H9 (cell line): ENCODE measurements around the gene RELL1. TPM values are rescaled to one million over a fixed set of nuclear protein-coding genes. Genes with fewer than 3 reads are reported as not detected.
A peak's percentile ranks its signal among the peaks of the same experiment; 100 is the strongest.

Source experiments
- DNase-seq: peaks from one replicate; pipeline ENCODE4 v3.0.0-alpha.2; 2017
- H2AFZ ChIP-seq: one replicate; pipeline ENCODE4 v1.6.1; 2013; ENCODE audit warnings: mild to moderate bottlenecking, low read length, control low read depth, moderate library complexity
- H2AK5ac ChIP-seq: 2 replicates; pipeline ENCODE4 v1.6.1; 2013; ENCODE audit warnings: low read length, control low read depth, mixed read lengths; ENCODE audit not compliant: insufficient read length
- H2BK120ac ChIP-seq: one replicate; pipeline ENCODE4 v1.6.1; 2013; ENCODE audit warnings: low read depth, mild to moderate bottlenecking, low read length, control low read depth, inconsistent platforms; ENCODE audit not compliant: poor library complexity, severe bottlenecking
- H2BK12ac ChIP-seq: 2 replicates; pipeline ENCODE4 v1.6.1; 2013; ENCODE audit warnings: low read length, control low read depth, mixed read lengths, low read depth; ENCODE audit not compliant: insufficient read length
- H2BK15ac ChIP-seq: 2 replicates; pipeline ENCODE4 v1.6.1; 2013; ENCODE audit warnings: low read depth, low read length, control low read depth
- H2BK20ac ChIP-seq: one replicate; pipeline ENCODE4 v1.6.1; 2013; ENCODE audit warnings: low read depth, mild to moderate bottlenecking, low read length, control low read depth, inconsistent platforms; ENCODE audit not compliant: poor library complexity, severe bottlenecking
- H2BK5ac ChIP-seq: 2 replicates; pipeline ENCODE4 v1.6.1; 2013; ENCODE audit warnings: low read length, control low read depth, mixed read lengths; ENCODE audit not compliant: insufficient read length
- H3K14ac ChIP-seq: 2 replicates; pipeline ENCODE4 v1.6.1; 2013; ENCODE audit warnings: low read length, control low read depth; ENCODE audit not compliant: insufficient read depth
- H3K18ac ChIP-seq: 2 replicates; pipeline ENCODE4 v1.6.1; 2013; ENCODE audit warnings: low read depth, mild to moderate bottlenecking, mixed read lengths, low read length, control low read depth; ENCODE audit not compliant: insufficient read length
- H3K23ac ChIP-seq: 2 replicates; pipeline ENCODE4 v1.6.1; 2013; ENCODE audit warnings: low read length, control low read depth, mixed read lengths, low read depth; ENCODE audit not compliant: insufficient read length
- H3K23me2 ChIP-seq: 2 replicates; pipeline ENCODE4 v1.6.1; 2013; ENCODE audit warnings: low read depth, mild to moderate bottlenecking, mixed read lengths, low read length, control low read depth; ENCODE audit not compliant: insufficient read length, poor library complexity, severe bottlenecking
- H3K27ac ChIP-seq: 2 replicates; pipeline ENCODE4 v1.5.1; 2013; ENCODE audit warnings: low read length, control low read depth, mixed read lengths, low read depth; ENCODE audit not compliant: insufficient read length
- H3K27me3 ChIP-seq: 2 replicates; pipeline ENCODE4 v1.6.1; 2013; ENCODE audit warnings: low read length, control low read depth, inconsistent platforms; ENCODE audit not compliant: insufficient read depth
- H3K4ac ChIP-seq: 2 replicates; pipeline ENCODE4 v1.6.1; 2013; ENCODE audit warnings: low read depth, mild to moderate bottlenecking, control low read depth, inconsistent platforms, low read length, moderate library complexity
- H3K4me1 ChIP-seq: 2 replicates; pipeline ENCODE4 v1.6.1; 2013; ENCODE audit warnings: low read length, control low read depth, inconsistent platforms; ENCODE audit not compliant: insufficient read depth
- H3K4me2 ChIP-seq: 2 replicates; pipeline ENCODE4 v1.6.1; 2013; ENCODE audit warnings: low read length, control low read depth, mixed read lengths; ENCODE audit not compliant: insufficient read length, insufficient read depth
- H3K56ac ChIP-seq: 2 replicates; pipeline ENCODE4 v1.6.1; 2013; ENCODE audit warnings: low read depth, mild to moderate bottlenecking, mixed read lengths, low read length, control low read depth; ENCODE audit not compliant: insufficient read length
- H3K79me1 ChIP-seq: 2 replicates; pipeline ENCODE4 v1.6.1; 2013; ENCODE audit warnings: low read depth, mild to moderate bottlenecking, moderate library complexity, low read length, control low read depth, inconsistent platforms; ENCODE audit not compliant: insufficient read depth, poor library complexity, severe bottlenecking
- H3K79me2 ChIP-seq: 2 replicates; pipeline ENCODE4 v1.6.1; 2013; ENCODE audit warnings: low read length, control low read depth, inconsistent platforms; ENCODE audit not compliant: insufficient read depth
- H3K9ac ChIP-seq: 2 replicates; pipeline ENCODE4 v1.6.1; 2013; ENCODE audit warnings: low read length, control low read depth, mixed read lengths; ENCODE audit not compliant: insufficient read length; ENCODE audit errors: extremely low read depth
- H3K9me3 ChIP-seq: one replicate; pipeline ENCODE4 v1.6.1; 2013; ENCODE audit warnings: low read depth, low read length, inconsistent platforms; ENCODE audit not compliant: control insufficient read depth
- H3T11ph ChIP-seq: one replicate; pipeline ENCODE4 v1.6.1; 2013; ENCODE audit warnings: mild to moderate bottlenecking, low read length, control low read depth, inconsistent platforms
- H4K20me1 ChIP-seq: one replicate; pipeline ENCODE4 v1.6.1; 2013; ENCODE audit not compliant: control insufficient read depth, insufficient read length, insufficient read depth
- H4K5ac ChIP-seq: 2 replicates; pipeline ENCODE4 v1.6.1; 2013; ENCODE audit warnings: low read depth, mild to moderate bottlenecking, mixed read lengths, low read length, control low read depth; ENCODE audit not compliant: insufficient read length
- H4K8ac ChIP-seq: replicated peaks from 2 replicates; pipeline ENCODE4 v1.6.1; 2013; ENCODE audit warnings: low read length, control low read depth, mixed read lengths, low read depth; ENCODE audit not compliant: insufficient read length
- H4K91ac ChIP-seq: 2 replicates; pipeline ENCODE4 v1.6.1; 2013; ENCODE audit warnings: low read depth, mild to moderate bottlenecking, moderate library complexity, mixed read lengths, low read length, control low read depth; ENCODE audit not compliant: insufficient read length
- H3K27ac Mint-ChIP-seq, 3 experiments: 2 replicates in 2 of 3; 3 replicates in 1 of 3; pipeline ENCODE4 v1.8.0; 2020 to 2021; ENCODE audit warnings: mixed read lengths in 3 of 3, mild to moderate bottlenecking in 1 of 3, moderate library complexity in 1 of 3
- H3K27me3 Mint-ChIP-seq: 2 replicates; pipeline ENCODE4 v1.8.0; 2021; ENCODE audit warnings: low read depth, mild to moderate bottlenecking, moderate library complexity, mixed read lengths
- H3K36me3 Mint-ChIP-seq, 3 experiments: 2 replicates in 2 of 3; 3 replicates in 1 of 3; pipeline ENCODE4 v1.8.0; 2020 to 2021; ENCODE audit warnings: low read depth in 3 of 3, mixed read lengths in 3 of 3; ENCODE audit not compliant: insufficient read depth in 1 of 3
- H3K4me1 Mint-ChIP-seq, 2 experiments: 2 replicates each; pipeline ENCODE4 v1.8.0; 2020; ENCODE audit warnings: mixed read lengths in 2 of 2
- H3K4me3 Mint-ChIP-seq, 2 experiments: 2 replicates in 1 of 2; 3 replicates in 1 of 2; pipeline ENCODE4 v1.8.0; 2020 to 2021; ENCODE audit warnings: mild to moderate bottlenecking in 2 of 2, mixed read lengths in 2 of 2, moderate library complexity in 1 of 2
- H3K9me3 Mint-ChIP-seq, 2 experiments: 2 replicates in 1 of 2; 3 replicates in 1 of 2; pipeline ENCODE4 v1.8.0; 2020; ENCODE audit warnings: mild to moderate bottlenecking in 2 of 2, mixed read lengths in 2 of 2, moderate library complexity in 1 of 2
- WGBS: extraction: QIAGEN DNeasy Blood & Tissue Kit; methylation state at CpG from one replicate; pipeline ENCODE4 v1.1.7; 2013; ENCODE audit warnings: missing lambda C conversion rate, low lambda C conversion rate, mixed read lengths; ENCODE audit not compliant: insufficient read length; ENCODE audit errors: extremely low coverage; 5-methylcytosine and 5-hydroxymethylcytosine counted together
- total RNA-seq: library from RNA; stranded (reverse); gene quantifications from 2 replicates; pipeline ENCODE4 v1.2.1, GENCODE V29; 2021
- TF ChIP-seq, protein P1 (sequence below): fragments of 200-600 bp; sonication (generic); conservative IDR thresholded peaks from 3 replicates; pipeline ENCODE4 v1.8.0; 2021; ENCODE audit warnings: antibody characterized with exemption, mild to moderate bottlenecking

RELL1 gene
- total RNA-seq, 1 experiment from 2014 or later = 10.8 TPM

DNA sequence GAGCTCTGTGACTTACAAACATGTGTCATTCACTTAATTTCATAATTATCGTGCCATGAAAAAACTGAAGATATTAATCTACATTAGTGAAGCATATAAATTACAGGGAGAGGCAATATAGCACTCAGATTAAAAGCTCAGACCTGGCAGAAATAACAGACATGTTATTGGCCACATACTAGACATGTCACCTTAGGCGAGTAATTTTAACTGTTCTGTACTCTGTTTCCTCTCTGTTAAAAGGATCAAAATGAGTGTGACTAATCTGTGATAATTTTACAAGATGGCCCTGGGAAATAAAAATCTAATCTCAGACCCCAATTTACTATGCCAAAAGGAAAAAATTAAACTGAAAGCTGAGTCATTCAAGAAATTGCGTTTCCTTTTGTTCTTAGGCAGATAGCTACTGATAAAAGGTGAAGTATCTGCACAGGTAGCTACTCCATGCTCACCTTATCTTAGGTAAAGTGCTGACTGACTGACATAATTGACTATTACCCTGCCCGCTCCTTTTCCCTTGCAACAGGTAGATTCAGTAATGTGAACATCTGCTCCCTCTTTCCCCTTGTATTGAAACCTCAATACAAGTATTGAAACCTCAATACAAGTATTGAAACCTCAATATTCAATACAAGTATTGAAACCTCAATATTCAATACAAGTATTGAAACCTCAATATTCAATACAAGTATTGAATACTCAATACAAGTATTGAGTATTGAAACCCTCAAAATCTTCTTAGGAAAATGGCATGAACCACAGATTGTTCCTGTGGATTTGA, 33.2 kb downstream of the RELL1 start:
- H3K36me3 Mint-ChIP-seq = peaks cover 17 to 24% (median 20%) of the 10 kb centered on the region in 3 experiments
- no peaks in the 10 kb centered on the region; the same call in 1 of the 2 replicates for H3K79me2 ChIP-seq

More for the DNA sequence above, 33.2 kb downstream of the RELL1 start:
- Histone ChIP-seq H3K9me3 (peaks cover 6% of the 10 kb centered on the region), H2AFZ (no peak overlapping the region), H4K8ac (no peak overlapping the region), H4K91ac (no peak overlapping the region), H2BK5ac (no peak overlapping the region), H3T11ph (no peak overlapping the region), H3K79me1 (no peaks in the 10 kb centered on the region), H2BK12ac (no peak overlapping the region), H4K20me1 (no peaks in the 10 kb centered on the region), H2BK15ac (no peak overlapping the region), H3K4me2 (no peak overlapping the region), H2BK20ac (no peak overlapping the region), H3K56ac (no peak overlapping the region), H3K4me1 (peaks cover 9% of the 10 kb centered on the region), H3K4ac (no peak overlapping the region), H3K23ac (no peak overlapping the region), H3K9ac (no peak overlapping the region), H3K27me3 (no peaks in the 10 kb centered on the region), H4K5ac (no peak overlapping the region), H3K27ac (no peak overlapping the region), H3K14ac (no peak overlapping the region), H2BK120ac (no peak overlapping the region), H3K23me2 (no peaks in the 10 kb centered on the region), H3K18ac (no peak overlapping the region), H2AK5ac (no peak overlapping the region)
- DNase-seq = no peak
- WGBS = no CpG with 5 or more reads among the region's 4 CpGs
- TF ChIP-seq, protein P1, sequence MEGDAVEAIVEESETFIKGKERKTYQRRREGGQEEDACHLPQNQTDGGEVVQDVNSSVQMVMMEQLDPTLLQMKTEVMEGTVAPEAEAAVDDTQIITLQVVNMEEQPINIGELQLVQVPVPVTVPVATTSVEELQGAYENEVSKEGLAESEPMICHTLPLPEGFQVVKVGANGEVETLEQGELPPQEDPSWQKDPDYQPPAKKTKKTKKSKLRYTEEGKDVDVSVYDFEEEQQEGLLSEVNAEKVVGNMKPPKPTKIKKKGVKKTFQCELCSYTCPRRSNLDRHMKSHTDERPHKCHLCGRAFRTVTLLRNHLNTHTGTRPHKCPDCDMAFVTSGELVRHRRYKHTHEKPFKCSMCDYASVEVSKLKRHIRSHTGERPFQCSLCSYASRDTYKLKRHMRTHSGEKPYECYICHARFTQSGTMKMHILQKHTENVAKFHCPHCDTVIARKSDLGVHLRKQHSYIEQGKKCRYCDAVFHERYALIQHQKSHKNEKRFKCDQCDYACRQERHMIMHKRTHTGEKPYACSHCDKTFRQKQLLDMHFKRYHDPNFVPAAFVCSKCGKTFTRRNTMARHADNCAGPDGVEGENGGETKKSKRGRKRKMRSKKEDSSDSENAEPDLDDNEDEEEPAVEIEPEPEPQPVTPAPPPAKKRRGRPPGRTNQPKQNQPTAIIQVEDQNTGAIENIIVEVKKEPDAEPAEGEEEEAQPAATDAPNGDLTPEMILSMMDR = no peak
- Mint-ChIP-seq H3K27me3 (peaks cover 11% of the 10 kb centered on the region), H3K27ac (peak overlapping the region in 1 of 3 experiments; percentile 41; a peak in 1 of 7 replicates), H3K9me3 (peaks cover 13 to 25% of the 10 kb centered on the region in 2 experiments), H3K4me3 (no peak overlapping the region), H3K4me1 (peaks cover 42 to 44% of the 10 kb centered on the region in 2 experiments)
